H9 (cell line): ENCODE data around the gene FASTKD3. TPM values are rescaled to one million over a fixed set of nuclear protein-coding genes. Genes with fewer than 3 reads are reported as not detected.
A peak's percentile ranks its signal among the peaks of the same experiment; 100 is the strongest.

Experiments used
- DNase-seq: peaks from one replicate; pipeline ENCODE4 v3.0.0-alpha.2; 2017
- H2AFZ ChIP-seq: one replicate; pipeline ENCODE4 v1.6.1; 2013; ENCODE audit warnings: mild to moderate bottlenecking, low read length, control low read depth, moderate library complexity
- H2AK5ac ChIP-seq: 2 replicates; pipeline ENCODE4 v1.6.1; 2013; ENCODE audit warnings: low read length, control low read depth, mixed read lengths; ENCODE audit not compliant: insufficient read length
- H2BK120ac ChIP-seq: one replicate; pipeline ENCODE4 v1.6.1; 2013; ENCODE audit warnings: low read depth, mild to moderate bottlenecking, low read length, control low read depth, inconsistent platforms; ENCODE audit not compliant: poor library complexity, severe bottlenecking
- H2BK12ac ChIP-seq: 2 replicates; pipeline ENCODE4 v1.6.1; 2013; ENCODE audit warnings: low read length, control low read depth, mixed read lengths, low read depth; ENCODE audit not compliant: insufficient read length
- H2BK15ac ChIP-seq: 2 replicates; pipeline ENCODE4 v1.6.1; 2013; ENCODE audit warnings: low read depth, low read length, control low read depth
- H2BK20ac ChIP-seq: one replicate; pipeline ENCODE4 v1.6.1; 2013; ENCODE audit warnings: low read depth, mild to moderate bottlenecking, low read length, control low read depth, inconsistent platforms; ENCODE audit not compliant: poor library complexity, severe bottlenecking
- H2BK5ac ChIP-seq: 2 replicates; pipeline ENCODE4 v1.6.1; 2013; ENCODE audit warnings: low read length, control low read depth, mixed read lengths; ENCODE audit not compliant: insufficient read length
- H3K14ac ChIP-seq: 2 replicates; pipeline ENCODE4 v1.6.1; 2013; ENCODE audit warnings: low read length, control low read depth; ENCODE audit not compliant: insufficient read depth
- H3K18ac ChIP-seq: 2 replicates; pipeline ENCODE4 v1.6.1; 2013; ENCODE audit warnings: low read depth, mild to moderate bottlenecking, mixed read lengths, low read length, control low read depth; ENCODE audit not compliant: insufficient read length
- H3K23ac ChIP-seq: 2 replicates; pipeline ENCODE4 v1.6.1; 2013; ENCODE audit warnings: low read length, control low read depth, mixed read lengths, low read depth; ENCODE audit not compliant: insufficient read length
- H3K23me2 ChIP-seq: 2 replicates; pipeline ENCODE4 v1.6.1; 2013; ENCODE audit warnings: low read depth, mild to moderate bottlenecking, mixed read lengths, low read length, control low read depth; ENCODE audit not compliant: insufficient read length, poor library complexity, severe bottlenecking
- H3K27ac ChIP-seq: 2 replicates; pipeline ENCODE4 v1.5.1; 2013; ENCODE audit warnings: low read length, control low read depth, mixed read lengths, low read depth; ENCODE audit not compliant: insufficient read length
- H3K27me3 ChIP-seq: 2 replicates; pipeline ENCODE4 v1.6.1; 2013; ENCODE audit warnings: low read length, control low read depth, inconsistent platforms; ENCODE audit not compliant: insufficient read depth
- H3K4ac ChIP-seq: 2 replicates; pipeline ENCODE4 v1.6.1; 2013; ENCODE audit warnings: low read depth, mild to moderate bottlenecking, control low read depth, inconsistent platforms, low read length, moderate library complexity
- H3K4me1 ChIP-seq: 2 replicates; pipeline ENCODE4 v1.6.1; 2013; ENCODE audit warnings: low read length, control low read depth, inconsistent platforms; ENCODE audit not compliant: insufficient read depth
- H3K4me2 ChIP-seq: 2 replicates; pipeline ENCODE4 v1.6.1; 2013; ENCODE audit warnings: low read length, control low read depth, mixed read lengths; ENCODE audit not compliant: insufficient read length, insufficient read depth
- H3K56ac ChIP-seq: 2 replicates; pipeline ENCODE4 v1.6.1; 2013; ENCODE audit warnings: low read depth, mild to moderate bottlenecking, mixed read lengths, low read length, control low read depth; ENCODE audit not compliant: insufficient read length
- H3K79me1 ChIP-seq: 2 replicates; pipeline ENCODE4 v1.6.1; 2013; ENCODE audit warnings: low read depth, mild to moderate bottlenecking, moderate library complexity, low read length, control low read depth, inconsistent platforms; ENCODE audit not compliant: insufficient read depth, poor library complexity, severe bottlenecking
- H3K79me2 ChIP-seq: 2 replicates; pipeline ENCODE4 v1.6.1; 2013; ENCODE audit warnings: low read length, control low read depth, inconsistent platforms; ENCODE audit not compliant: insufficient read depth
- H3K9ac ChIP-seq: 2 replicates; pipeline ENCODE4 v1.6.1; 2013; ENCODE audit warnings: low read length, control low read depth, mixed read lengths; ENCODE audit not compliant: insufficient read length; ENCODE audit errors: extremely low read depth
- H3K9me3 ChIP-seq: one replicate; pipeline ENCODE4 v1.6.1; 2013; ENCODE audit warnings: low read depth, low read length, inconsistent platforms; ENCODE audit not compliant: control insufficient read depth
- H3T11ph ChIP-seq: one replicate; pipeline ENCODE4 v1.6.1; 2013; ENCODE audit warnings: mild to moderate bottlenecking, low read length, control low read depth, inconsistent platforms
- H4K20me1 ChIP-seq: one replicate; pipeline ENCODE4 v1.6.1; 2013; ENCODE audit not compliant: control insufficient read depth, insufficient read length, insufficient read depth
- H4K5ac ChIP-seq: 2 replicates; pipeline ENCODE4 v1.6.1; 2013; ENCODE audit warnings: low read depth, mild to moderate bottlenecking, mixed read lengths, low read length, control low read depth; ENCODE audit not compliant: insufficient read length
- H4K8ac ChIP-seq: replicated peaks from 2 replicates; pipeline ENCODE4 v1.6.1; 2013; ENCODE audit warnings: low read length, control low read depth, mixed read lengths, low read depth; ENCODE audit not compliant: insufficient read length
- H4K91ac ChIP-seq: 2 replicates; pipeline ENCODE4 v1.6.1; 2013; ENCODE audit warnings: low read depth, mild to moderate bottlenecking, moderate library complexity, mixed read lengths, low read length, control low read depth; ENCODE audit not compliant: insufficient read length
- H3K27ac Mint-ChIP-seq, 3 experiments: 2 replicates in 2 of 3; 3 replicates in 1 of 3; pipeline ENCODE4 v1.8.0; 2020 to 2021; ENCODE audit warnings: mixed read lengths in 3 of 3, mild to moderate bottlenecking in 1 of 3, moderate library complexity in 1 of 3
- H3K27me3 Mint-ChIP-seq: 2 replicates; pipeline ENCODE4 v1.8.0; 2021; ENCODE audit warnings: low read depth, mild to moderate bottlenecking, moderate library complexity, mixed read lengths
- H3K36me3 Mint-ChIP-seq, 3 experiments: 2 replicates in 2 of 3; 3 replicates in 1 of 3; pipeline ENCODE4 v1.8.0; 2020 to 2021; ENCODE audit warnings: low read depth in 3 of 3, mixed read lengths in 3 of 3; ENCODE audit not compliant: insufficient read depth in 1 of 3
- H3K4me1 Mint-ChIP-seq, 2 experiments: 2 replicates each; pipeline ENCODE4 v1.8.0; 2020; ENCODE audit warnings: mixed read lengths in 2 of 2
- H3K4me3 Mint-ChIP-seq, 2 experiments: 2 replicates in 1 of 2; 3 replicates in 1 of 2; pipeline ENCODE4 v1.8.0; 2020 to 2021; ENCODE audit warnings: mild to moderate bottlenecking in 2 of 2, mixed read lengths in 2 of 2, moderate library complexity in 1 of 2
- H3K9me3 Mint-ChIP-seq, 2 experiments: 2 replicates in 1 of 2; 3 replicates in 1 of 2; pipeline ENCODE4 v1.8.0; 2020; ENCODE audit warnings: mild to moderate bottlenecking in 2 of 2, mixed read lengths in 2 of 2, moderate library complexity in 1 of 2
- WGBS: extraction: QIAGEN DNeasy Blood & Tissue Kit; methylation state at CpG from one replicate; pipeline ENCODE4 v1.1.7; 2013; ENCODE audit warnings: missing lambda C conversion rate, low lambda C conversion rate, mixed read lengths; ENCODE audit not compliant: insufficient read length; ENCODE audit errors: extremely low coverage; 5-methylcytosine and 5-hydroxymethylcytosine counted together
- total RNA-seq: library from RNA; stranded (reverse); gene quantifications from 2 replicates; pipeline ENCODE4 v1.2.1, GENCODE V29; 2021
- TF ChIP-seq, protein P1 (sequence below): fragments of 200-600 bp; sonication (generic); conservative IDR thresholded peaks from 3 replicates; pipeline ENCODE4 v1.8.0; 2021; ENCODE audit warnings: antibody characterized with exemption, mild to moderate bottlenecking

Gene FASTKD3
- total RNA-seq, 1 experiment from 2014 or later = 15.0 TPM

DNA sequence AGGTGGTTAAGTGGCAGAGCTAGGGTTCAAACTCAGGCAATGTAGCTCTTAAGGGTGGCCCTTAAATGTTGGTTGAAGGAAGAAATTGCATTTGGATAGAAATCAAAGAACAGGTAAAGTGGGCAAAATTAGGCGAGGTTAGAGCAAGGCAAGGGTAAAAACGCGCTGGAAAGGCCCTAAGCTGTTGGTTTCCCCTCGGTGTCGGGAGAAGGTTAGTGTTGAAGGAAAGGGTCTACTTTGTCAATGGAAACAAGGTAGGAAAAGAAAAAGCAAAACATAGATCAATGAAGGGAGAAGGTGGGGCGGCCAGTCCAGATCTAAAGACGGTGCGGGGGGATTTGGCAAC lies 431 bp downstream of the FASTKD3 start:
- H3K56ac ChIP-seq = no peak overlapping the region
- WGBS = no CpG with 5 or more reads among the region's 8 CpGs
- H3K23me2 ChIP-seq = peaks cover 4% of the 10 kb centered on the region
- no peak overlapping the region for H3K4ac ChIP-seq
- no peak overlapping the region for H3K23ac ChIP-seq
- H3K4me1 ChIP-seq = no peaks in the 10 kb centered on the region
- DNase-seq = no peak
- H2BK20ac ChIP-seq = no peak overlapping the region
- Mint-ChIP-seq H3K27me3 (no peaks in the 10 kb centered on the region), H3K27ac (peak overlapping the region; percentile 1 to 59 (median 1); a peak in 3 of 7 replicates), H3K9me3 (no peaks in the 10 kb centered on the region), H3K4me3 (peak overlapping the region; percentile 90 to 97), H3K36me3 (peaks cover 4 to 44% (median 32%) of the 10 kb centered on the region in 3 experiments; a peak in 6 of 7 replicates), H3K4me1 (peaks cover 18 to 19% of the 10 kb centered on the region in 2 experiments)
- peak overlapping the region; percentile 31 for H3K9ac ChIP-seq
- no peak overlapping the region for H4K5ac ChIP-seq
- no peak overlapping the region for H4K8ac ChIP-seq
- no peak overlapping the region for H2BK5ac ChIP-seq
- H3K4me2 ChIP-seq = peak overlapping the region; percentile 75
- no peak overlapping the region for H4K91ac ChIP-seq
- TF ChIP-seq, protein P1, sequence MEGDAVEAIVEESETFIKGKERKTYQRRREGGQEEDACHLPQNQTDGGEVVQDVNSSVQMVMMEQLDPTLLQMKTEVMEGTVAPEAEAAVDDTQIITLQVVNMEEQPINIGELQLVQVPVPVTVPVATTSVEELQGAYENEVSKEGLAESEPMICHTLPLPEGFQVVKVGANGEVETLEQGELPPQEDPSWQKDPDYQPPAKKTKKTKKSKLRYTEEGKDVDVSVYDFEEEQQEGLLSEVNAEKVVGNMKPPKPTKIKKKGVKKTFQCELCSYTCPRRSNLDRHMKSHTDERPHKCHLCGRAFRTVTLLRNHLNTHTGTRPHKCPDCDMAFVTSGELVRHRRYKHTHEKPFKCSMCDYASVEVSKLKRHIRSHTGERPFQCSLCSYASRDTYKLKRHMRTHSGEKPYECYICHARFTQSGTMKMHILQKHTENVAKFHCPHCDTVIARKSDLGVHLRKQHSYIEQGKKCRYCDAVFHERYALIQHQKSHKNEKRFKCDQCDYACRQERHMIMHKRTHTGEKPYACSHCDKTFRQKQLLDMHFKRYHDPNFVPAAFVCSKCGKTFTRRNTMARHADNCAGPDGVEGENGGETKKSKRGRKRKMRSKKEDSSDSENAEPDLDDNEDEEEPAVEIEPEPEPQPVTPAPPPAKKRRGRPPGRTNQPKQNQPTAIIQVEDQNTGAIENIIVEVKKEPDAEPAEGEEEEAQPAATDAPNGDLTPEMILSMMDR = no peak
- H3K27me3 ChIP-seq = no peaks in the 10 kb centered on the region
- peaks cover 18% of the 10 kb centered on the region for H3K79me2 ChIP-seq
- no peak overlapping the region for H3K14ac ChIP-seq
- H3K27ac ChIP-seq = no peak overlapping the region
- no peak overlapping the region for H2BK12ac ChIP-seq
- H3K18ac ChIP-seq = no peak overlapping the region
- no peak overlapping the region for H2BK120ac ChIP-seq
- H2BK15ac ChIP-seq = no peak overlapping the region
- no peak overlapping the region for H3T11ph ChIP-seq
- H2AFZ ChIP-seq = no peak overlapping the region
- H3K79me1 ChIP-seq = no peaks in the 10 kb centered on the region
- H3K9me3 ChIP-seq = no peaks in the 10 kb centered on the region
- H4K20me1 ChIP-seq = no peaks in the 10 kb centered on the region
- no peak overlapping the region for H2AK5ac ChIP-seq
